Left forelimb (tissue), 1 donor: Measurements from ENCODE around the gene ZDHHC8.

Experiments used
- DNase-seq: peaks from one replicate; pipeline ENCODE4 v3.0.0-alpha.2; 2018; ENCODE audit warnings: low spot score

ZDHHC8 gene

DNA sequence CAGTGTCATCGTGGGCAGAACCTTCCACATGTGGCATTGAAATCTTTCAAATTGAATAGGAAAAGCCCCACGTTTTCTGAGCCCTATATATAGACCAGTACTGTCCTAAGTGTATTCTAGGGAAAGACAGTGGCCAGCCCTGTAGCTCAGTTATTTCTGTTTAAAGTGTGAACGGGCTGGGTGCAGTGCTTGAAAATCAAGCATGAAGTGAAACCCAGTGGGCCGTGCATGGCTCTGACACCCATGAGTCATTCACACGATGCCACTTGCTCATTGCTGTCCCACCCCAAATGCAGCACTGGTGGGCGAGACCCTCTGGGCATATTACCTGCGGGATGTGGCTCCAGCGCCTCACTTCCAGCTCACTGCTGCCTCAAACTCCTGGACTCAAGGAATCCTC, 49.0 kb downstream of the ZDHHC8 start:
- no peak for DNase-seq

- no peak for DNase-seq
These were observed 49.7 kb downstream of the ZDHHC8 start for GRCh38 chr22:20181194-20181883.

GRCh38 chr22:20181884-20182236, 50.3 kb downstream of the ZDHHC8 start:
- DNase-seq, result no peak

DNA sequence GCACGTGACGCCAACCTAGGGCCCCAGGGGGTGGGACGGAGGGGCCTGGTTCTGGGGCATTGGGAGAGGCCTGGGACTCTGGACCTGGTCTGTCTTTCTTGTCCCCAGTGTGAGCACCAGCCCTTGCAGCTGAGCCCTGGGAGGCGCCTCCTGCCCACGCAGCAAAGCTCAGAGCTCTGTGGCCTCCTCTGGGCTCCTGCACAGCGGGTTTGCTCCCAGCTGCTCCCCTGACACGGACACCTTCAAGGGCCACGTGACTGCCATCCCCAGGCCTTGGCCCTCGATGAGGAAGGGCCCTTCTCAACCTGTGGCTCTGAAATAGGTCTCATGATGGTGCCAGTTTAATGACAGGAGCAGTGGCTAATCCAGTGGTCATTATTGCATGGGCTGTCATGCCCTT, 50.8 kb downstream of the ZDHHC8 start:
- no peak for DNase-seq

- DNase-seq, result no peak
These were observed 51.5 kb downstream of the ZDHHC8 start for GRCh38 chr22:20183101-20183500.

GRCh38 chr22:20183823-20184222, 52.2 kb downstream of the ZDHHC8 start:
- DNase-seq, result no peak

DNA sequence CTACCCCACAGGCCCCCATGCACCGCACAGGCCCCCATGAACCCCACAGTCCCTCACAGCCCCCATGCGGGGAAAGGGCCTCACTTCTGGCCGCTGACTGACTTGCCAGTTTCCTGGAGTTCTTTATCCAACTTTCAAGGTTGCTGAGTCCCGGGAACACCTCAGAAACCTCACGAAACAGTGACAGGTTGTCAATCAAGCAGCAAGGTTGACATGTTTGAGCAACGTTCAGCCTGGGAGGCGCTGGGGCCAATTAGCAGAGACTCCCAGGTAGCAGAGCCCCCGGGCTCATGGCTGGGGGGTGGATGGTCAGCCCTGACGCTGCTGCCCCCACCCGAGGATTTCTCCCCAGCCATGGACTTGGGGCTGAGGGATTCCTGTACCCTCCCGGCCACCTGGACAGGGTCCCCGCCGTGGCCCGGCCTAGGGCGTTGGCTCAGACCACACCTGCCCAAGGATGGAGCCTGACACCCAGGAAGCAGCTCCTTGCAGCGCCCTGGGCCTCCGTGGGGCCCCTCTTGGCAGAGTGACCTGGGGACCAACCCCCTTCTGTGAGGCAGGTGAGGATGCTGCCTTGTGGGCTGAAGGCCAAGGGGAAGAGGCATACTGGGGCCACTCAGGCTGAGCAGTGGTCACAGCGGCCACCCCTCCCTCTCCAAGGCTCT, 53.0 kb downstream of the ZDHHC8 start:
- DNase-seq, result no peak

- no peak for DNase-seq
These were observed 54.1 kb downstream of the ZDHHC8 start for GRCh38 chr22:20185750-20186149.

GRCh38 chr22:20186183-20186870, 54.7 kb downstream of the ZDHHC8 start:
- DNase-seq, result no peak

DNA sequence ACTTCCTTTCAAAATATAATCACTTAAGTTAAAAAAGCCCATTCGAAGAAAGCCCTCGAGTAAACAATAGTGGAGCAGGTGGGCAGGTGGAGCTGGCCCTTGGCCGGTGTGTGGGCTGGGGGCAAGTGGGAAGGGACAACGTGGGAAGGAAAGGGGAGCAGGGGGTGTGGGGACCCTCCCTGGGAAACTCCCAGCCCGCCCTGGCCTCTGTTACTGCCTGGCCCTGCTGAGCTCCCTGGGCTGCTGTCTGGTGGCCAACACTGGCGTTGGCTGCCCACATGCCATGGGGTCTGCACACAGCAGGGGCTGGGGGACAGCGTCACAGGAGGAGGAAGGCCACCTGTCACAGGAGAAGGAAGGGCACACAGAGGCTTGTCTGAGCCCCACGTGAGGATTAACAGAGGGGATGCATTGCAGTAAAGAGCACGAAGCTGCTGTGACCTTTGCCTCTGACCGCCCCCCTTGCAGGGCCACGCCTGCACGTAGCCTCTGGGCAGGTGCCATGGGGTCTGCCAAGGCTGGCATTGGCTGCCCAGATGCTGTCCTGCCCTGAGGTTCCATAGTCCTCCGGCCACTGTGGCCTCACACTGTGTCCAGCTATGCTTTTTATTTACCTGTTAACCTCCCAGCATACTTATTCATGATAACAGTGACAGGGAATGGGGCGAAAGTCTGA, 55.4 kb downstream of the ZDHHC8 start:
- no peak for DNase-seq

DNA sequence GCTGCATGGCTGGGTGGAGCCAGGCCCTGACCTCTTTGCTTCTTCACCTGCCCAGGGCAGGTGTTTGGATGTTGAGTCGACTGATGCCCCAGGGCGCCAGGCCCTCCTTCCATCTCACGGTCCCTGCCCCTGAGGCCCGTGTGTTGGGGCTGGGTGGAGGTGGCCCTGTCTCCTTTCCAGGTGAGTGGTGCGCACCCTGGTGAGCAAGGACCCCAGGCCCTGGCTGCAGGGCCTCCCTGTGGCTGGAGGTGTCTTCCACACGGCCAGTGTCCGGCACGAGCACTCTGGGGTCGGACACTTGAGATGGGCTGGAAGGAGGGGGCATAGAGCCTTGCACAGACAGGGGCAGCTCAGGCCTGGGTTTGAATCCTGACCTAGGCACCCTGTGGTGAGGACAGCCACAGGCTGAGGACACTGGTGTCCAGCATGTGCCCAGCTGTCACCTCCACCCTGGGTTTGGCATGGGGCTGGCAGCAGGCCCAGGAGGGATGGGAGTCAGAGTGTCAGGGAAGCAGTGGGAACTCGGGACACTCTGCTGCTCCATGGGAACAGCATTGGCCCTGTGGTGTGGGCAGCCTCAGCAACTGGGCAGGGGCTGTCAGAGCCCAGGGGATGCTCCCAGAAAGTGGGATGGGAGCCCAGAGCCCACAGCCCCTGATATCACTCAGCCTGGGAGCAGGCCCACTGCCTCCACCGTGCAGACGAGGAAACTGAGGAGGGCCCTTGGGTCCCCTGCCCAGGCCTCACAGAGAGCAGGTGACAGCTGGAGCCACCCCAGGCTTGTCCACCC, 56.4 kb downstream of the ZDHHC8 start:
- no peak for DNase-seq

DNA sequence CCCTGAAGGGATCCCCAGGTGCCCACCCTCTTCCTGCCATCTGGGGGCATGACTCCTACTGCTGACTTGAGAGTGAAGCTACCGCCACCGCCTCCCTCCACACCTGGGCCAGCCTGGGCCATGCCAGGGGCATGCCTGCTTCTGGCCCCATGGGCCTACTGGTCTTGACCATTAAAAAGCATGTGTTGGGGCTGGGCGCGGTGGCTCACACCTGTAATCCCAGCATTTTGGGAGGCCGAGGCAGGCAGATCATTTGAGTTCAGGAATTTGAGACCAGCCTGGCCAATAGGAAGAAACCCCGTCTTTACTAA, 56.9 kb downstream of the ZDHHC8 start:
- DNase-seq, result no peak

GRCh38 chr22:20191000-20191515, 59.5 kb downstream of the ZDHHC8 start:
- DNase-seq, result no peak

DNA sequence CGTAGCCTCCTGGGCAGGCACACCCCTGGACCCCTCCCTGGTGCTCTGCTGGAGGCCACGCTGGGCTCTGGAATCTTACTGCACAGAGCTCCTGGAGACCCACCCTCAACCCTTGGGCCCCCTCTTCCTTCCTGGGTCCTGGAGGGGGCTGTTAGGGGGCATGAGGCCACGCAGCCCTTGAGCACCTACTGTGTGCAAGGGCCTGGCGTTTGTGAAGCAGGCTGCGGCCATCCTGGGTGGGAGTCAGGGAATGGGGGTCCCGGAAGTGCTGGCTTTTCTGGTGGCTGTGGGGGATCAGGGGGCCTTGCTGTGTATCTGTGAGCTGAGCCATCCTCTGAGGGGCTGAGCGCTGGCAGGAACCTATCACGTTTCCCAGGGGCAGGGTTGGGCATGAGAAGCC, 60.2 kb downstream of the ZDHHC8 start:
- DNase-seq, result no peak

- DNase-seq, result no peak
These were observed 60.8 kb downstream of the ZDHHC8 start for GRCh38 chr22:20192293-20192971.

DNA sequence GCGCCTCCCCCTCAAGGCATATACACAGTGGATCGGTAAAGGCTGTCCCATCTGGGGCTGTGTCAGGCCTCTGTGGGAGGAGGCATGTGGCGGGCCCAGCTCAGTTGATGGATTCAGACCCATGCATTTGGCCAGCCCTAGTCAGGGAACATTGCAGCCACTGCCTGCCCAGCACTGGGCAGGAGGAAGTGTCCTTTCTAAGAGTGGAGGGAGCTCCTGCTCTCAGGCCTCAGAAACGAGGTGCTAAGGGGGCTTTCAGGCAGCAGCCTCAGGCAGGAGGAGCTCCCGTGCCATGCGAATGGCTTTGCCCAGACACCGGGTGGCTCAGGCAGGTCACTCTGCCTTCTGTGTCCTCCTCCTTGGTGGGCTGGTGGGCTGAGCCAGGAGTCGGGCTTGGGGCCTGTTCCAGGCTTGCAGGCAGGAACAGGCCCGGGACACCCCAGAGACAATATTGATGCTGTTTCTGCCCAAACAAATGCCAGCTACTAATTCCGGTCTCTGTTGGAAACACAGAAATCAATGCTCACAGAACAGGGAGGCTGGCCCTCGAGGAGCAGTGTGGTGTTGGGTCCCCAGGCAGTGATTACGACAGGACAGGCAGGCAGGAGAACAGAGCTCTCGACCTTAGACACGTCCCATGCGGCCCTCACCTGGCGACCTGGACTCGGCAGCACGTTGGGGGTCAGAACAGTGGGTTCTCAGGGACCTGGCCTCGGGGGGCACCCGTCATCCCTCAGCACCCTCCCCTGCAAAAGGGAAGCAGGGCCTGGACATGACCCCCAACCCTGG, 61.6 kb downstream of the ZDHHC8 start:
- no peak for DNase-seq

GRCh38 chr22:20193761-20194494, 62.3 kb downstream of the ZDHHC8 start:
- no peak for DNase-seq

GRCh38 chr22:20194681-20195593, 63.3 kb downstream of the ZDHHC8 start:
- no peak for DNase-seq
